ENCODE measurements around the gene TBC1D20.
A peak's percentile ranks its signal among the peaks of the same experiment; 100 is the strongest.
"Not testable (repeated sequence)": the region's sequence is repeated elsewhere in the genome, so short reads cannot be mapped to it uniquely, and the experiment has no call there.

Gene TBC1D20

DNA sequence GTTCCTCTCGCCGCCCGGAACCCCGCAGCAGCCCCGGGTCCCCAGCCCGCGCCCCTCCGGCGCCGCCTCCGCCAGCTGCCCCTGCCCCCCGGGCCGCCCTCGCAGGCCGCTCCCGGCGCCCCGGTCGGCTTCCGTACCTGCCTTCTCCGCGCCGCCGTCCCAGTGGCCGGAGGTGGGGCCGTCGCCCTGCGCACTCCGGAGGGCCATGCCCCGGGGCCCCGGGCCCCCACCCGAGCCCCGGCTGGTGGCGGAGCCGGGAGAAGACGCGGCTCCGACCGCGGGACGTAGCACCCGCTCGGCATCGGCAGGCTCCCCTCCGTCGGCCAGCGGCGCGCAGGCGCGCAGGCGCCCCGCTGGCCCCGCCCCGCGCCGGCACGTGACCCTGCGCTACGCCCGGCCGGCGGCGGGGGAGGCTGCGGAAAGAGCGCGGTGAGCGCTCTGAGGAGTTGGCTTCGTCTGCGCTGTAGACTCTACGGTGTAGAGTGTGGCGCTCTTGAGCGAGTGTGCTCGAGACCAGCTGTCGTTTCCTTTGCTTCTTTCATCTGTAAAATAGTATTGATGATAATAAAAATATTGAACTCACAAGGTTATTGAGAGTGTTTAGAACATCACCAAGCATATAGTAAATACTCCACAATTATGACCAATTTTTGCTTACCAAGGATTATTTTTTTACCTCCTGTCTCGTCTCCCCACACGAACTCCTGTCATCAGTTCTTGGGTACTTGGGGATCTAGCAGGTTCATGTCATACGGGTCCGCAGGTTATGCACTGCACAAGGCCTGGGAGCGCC is at the start of gene TBC1D20:
TBC1D20 (minus strand) TSS at position 335 of the 793 bp plus-strand sequence; CDS start at position 207, 128 bp downstream.
- peak; percentile 78 for DNase-seq

DNA sequence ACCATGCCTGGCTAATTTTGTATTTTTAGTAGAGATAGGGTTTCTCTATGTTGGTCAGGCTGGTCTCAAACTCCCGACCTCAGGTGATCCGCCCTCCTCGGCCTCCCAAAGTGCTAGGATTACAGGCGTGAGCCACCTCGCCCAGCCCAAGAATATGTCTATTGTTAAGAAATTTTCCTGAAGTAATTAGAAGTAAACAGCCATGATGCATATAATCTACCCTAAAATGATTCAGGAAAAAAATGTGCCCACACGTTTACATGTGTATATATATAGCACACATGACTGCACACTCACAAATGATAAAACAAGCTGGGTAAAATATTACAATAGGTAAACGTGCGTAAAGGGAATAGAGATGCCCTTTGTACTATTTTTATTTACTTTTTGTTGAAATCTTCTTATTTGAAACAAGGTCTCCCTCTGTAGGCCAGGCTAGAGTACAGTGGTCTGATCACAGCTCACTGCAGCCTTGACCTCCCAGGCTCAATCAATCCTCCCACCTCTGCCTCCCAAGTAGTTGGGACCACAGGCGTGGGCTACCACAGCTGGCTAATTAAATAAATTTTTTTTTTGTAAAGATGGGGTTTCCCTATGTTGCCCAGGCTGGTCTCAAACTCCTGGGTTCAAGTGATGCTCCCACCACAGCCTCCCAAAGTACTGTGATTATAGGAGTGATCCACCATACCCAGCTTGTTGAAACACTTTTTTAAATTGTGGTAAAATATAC is 48.2 kb upstream of the TBC1D20 start:
- not testable (repeated sequence) for DNase-seq

- not testable (repeated sequence) for DNase-seq
Measured at GRCh38 chr20:508364-508787, 46.0 kb upstream of the TBC1D20 start.

- DNase-seq = no peak
Measured at GRCh38 chr20:507761-508332, 45.5 kb upstream of the TBC1D20 start.

GRCh38 chr20:507006-507758 is 44.8 kb upstream of the TBC1D20 start:
- DNase-seq = no peak

DNA sequence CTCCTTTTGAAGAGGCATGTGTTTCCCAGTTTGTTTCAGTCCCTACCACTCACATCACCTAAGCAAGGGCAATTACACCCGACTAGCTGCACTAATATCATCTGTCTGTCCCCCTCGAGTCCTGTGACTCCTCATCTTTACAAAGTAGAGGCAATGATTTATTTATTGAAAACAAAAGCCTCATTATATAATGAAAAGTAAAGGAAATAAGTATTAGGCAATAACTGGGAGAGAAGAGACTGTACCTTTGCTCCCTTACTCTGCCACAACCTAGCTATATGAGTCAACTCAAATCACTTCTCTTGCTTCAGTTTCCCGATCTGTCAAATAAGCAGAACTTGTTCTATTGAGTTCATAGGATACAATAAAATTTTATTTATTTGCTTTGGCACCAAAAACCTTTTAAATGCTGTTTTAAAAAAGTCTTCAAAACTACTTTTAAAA is 42.3 kb upstream of the TBC1D20 start:
- DNase-seq = no peak

- no peak for DNase-seq
Measured at GRCh38 chr20:503048-503737, 40.9 kb upstream of the TBC1D20 start.

DNA sequence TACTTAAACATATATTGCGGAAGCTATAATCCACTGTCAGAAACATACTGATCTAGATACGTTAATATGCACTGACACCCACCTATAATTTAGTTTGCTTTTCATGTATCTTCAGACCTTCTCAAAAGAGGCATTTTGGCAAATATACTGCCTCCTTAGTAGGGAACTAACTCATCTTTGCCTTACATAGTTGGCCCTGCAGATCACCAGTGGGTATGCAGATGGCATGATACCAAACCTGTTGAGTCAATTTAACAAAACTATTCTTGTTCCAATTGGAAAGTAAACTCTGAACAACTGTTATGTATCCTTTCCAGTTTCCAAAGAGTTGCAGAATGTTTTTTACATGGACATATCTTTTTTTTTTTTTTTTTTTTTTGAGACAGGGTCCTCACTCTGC is 35.6 kb upstream of the TBC1D20 start:
- no peak for DNase-seq

DNA sequence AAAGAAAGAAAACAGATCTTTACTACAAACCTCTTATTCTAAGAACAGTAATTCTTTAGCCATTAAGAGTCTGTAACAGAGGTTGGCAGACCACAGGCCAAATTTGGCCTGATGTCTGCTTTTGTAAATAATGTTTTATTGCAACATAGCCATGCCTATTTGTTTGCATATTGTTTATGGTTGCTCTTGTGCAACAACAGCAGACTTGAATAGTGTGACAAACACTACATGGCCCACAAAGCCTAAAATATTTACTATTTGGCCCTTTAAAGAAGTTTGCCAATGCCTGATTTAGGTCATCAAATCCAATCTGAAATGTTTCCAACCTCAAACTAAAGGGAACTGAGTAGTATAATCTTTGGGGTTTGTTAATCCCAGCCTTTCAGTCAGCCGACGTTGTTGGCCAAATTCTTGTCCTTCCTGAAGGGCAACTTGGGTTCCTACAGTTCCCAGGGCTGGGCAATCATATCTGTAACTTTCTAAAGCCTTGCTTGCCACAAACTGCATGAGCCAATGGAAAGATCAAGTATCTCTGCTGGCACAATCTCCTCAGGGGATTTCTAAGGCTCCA is 33.9 kb upstream of the TBC1D20 start:
- DNase-seq = no peak

DNA sequence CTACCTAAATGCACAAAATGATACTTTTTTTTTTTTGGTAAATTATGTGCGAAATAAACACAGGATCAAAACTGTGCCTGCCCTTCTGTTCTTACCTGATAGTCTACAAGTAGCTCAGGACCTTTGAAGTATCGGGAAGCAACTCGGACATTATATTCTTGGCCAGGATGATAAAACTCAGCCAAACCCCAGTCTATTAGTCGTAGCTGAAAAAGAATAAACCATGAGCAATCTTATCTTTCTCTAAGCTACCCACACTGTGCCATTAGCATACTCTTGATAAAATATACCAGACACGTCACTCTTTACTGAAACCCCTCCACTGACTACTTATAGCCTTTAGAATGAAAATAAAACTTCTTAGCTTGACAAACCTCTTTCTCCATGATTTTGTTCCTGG is 29.8 kb upstream of the TBC1D20 start:
- DNase-seq = no peak

- DNase-seq = no peak
Measured at GRCh38 chr20:487655-488054, 25.3 kb upstream of the TBC1D20 start.

- no peak for DNase-seq
Measured at GRCh38 chr20:483815-484644, 21.7 kb upstream of the TBC1D20 start.

DNA sequence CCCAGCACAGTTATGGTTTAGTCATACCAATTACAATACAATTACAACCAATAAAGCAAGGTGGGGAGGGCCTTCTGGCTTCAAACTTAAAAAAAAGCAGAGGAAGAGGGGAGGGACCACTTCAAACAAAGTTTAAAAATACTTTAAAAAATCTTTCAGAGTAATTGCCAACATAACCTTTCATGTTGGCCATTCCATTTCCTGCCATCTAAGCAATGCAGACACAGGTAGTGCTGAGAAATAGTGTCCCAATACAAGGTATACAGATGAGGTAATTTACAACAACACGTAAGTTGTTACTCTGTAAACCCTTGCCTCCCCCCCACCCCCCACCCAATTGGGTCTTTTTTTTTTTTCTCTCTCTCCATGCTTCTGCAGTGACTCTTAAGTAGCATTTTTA is 18.8 kb upstream of the TBC1D20 start:
- DNase-seq = no peak

GRCh38 chr20:480044-480443 is 17.7 kb upstream of the TBC1D20 start:
- no peak for DNase-seq

DNA sequence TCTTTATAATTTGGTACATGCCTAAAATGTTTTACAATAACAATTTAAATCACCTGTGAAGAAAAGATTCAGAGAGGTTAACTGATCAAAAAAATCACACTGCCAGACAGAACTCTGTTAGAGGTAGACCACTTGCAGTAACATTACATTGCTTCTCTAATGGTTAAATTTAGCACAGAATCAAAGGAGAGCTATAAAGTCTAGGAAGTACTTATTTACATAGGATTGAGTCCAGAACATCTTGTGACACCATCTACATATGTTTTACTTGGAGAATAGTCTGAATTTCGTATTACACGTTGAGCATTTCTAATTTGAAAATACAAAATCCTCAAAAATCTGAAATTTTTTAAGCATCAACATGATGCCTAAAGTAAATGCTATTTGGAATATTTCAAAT is 17.2 kb upstream of the TBC1D20 start:
- DNase-seq = no peak

GRCh38 chr20:478949-479429 is 16.7 kb upstream of the TBC1D20 start:
- DNase-seq = peak; percentile 18

- no peak for DNase-seq
Measured at GRCh38 chr20:478010-478948, 15.9 kb upstream of the TBC1D20 start.

DNA sequence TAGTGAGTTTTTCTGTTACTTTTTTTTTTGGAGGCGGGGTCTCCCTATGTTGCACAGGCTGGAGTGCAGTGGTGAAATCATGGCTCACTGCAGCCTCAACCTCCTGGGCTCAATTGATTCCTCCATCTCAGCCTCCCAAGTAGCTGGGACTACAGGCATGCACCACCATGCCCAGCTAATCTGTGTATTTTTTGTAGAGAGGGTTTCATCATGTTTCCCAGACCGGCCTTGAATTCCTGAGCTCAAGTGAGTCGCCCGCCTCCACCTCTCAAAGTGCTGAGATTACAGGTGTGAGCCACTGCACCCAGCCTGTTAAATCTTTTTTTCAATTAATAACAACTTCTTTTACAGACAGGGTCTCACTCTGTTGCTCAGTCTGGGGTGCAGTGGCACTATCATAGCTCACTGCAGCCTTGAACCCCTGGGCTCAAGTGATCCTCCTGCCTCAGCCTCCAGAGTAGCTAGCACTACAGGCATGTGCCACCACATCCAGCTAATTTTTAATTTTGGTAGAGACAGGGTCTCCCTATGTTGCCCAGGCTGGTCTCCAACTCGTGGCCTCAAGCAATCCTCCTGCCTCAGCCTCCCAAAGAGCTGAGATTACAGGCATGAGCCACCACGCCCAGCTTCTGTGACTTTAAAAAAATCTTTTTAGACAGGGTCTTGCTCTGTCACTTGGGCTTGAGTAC is 14.4 kb upstream of the TBC1D20 start:
- not testable (repeated sequence) for DNase-seq

All from amniotic stem cell (primary cell).